GM04503 (cell line): ENCODE results near the gene DCDC2.
"Not testable (repeated sequence)": the region's sequence is repeated elsewhere in the genome, so short reads cannot be mapped to it uniquely, and the experiment has no call there.

Experiments used
- DNase-seq: peaks from one replicate; pipeline ENCODE4 v3.0.0-alpha.2; 2012; ENCODE audit warnings: low read depth

Gene DCDC2

DNA sequence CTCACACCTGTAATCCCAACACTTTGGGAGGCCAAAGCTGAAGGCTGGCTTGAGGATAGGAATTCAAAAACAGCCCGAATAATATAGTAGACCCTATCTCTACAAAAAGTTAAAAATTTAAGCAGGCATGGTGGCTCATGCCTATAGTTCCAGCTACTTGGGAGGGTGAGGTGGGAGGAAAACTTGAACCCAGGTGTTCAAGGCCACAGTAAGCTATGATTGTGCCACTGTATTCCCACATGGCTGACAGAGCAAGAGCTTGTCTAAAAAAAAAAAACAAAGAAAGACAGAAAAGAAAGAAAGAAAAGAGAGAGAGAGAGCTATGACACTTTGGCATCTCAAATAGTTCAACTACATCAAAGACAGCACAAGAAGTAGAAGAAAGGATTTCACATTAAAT is 33.2 kb downstream of the DCDC2 start:
- DNase-seq: no peak

- DNase-seq: no peak
Observed at GRCh38 chr6:24323632-24324337, 34.1 kb downstream of the DCDC2 start.

- no peak for DNase-seq
Observed at GRCh38 chr6:24322924-24323323, 34.9 kb downstream of the DCDC2 start.

DNA sequence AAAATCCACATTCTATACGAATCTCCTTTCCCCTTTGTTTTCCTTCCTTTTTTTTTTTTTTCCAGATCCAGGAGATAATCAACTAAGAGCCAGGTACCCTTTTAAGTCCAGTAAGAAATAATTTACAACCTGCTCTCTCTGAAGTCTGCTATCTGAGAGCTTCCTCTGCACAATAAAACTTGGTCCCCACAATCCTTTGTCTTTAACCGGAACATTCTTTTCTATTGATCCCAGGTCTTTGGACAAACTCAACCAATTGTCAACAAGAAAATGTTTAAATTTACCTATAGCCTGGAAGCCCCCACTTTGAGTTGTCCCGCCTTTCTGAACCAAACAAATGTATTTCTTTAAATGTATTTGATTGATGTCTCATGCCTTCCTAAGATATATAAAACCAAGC is 35.4 kb downstream of the DCDC2 start:
- not testable (repeated sequence) for DNase-seq

DNA sequence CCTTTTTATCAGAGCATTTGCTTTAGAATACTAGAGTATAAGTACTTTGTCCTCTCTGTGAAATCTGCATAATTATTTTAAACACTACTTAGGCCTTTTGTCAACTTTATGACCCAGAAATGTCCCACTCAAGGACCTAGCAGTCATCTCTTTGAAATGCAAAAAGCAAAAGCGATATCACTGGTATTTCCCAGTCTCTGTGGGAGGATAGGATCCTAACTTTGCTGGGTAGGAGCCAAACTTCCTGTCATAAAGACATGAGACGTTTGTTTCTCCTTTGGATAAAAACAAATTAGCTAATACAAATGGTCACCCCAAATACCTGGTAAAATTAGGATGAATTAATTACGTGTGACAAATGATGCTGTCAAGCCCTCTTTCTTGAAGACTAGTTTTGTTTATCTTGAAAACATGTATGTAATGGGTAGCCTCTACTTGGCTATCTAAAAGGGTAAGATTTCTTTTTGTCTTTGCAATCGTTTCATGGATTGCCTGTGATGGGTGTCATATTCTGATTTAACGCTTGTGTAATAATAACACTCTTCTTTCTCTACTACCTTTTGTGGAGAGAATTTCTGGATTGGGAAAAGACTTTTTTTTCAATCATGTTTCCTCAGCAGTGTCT is 36.2 kb downstream of the DCDC2 start:
- DNase-seq: no peak

DNA sequence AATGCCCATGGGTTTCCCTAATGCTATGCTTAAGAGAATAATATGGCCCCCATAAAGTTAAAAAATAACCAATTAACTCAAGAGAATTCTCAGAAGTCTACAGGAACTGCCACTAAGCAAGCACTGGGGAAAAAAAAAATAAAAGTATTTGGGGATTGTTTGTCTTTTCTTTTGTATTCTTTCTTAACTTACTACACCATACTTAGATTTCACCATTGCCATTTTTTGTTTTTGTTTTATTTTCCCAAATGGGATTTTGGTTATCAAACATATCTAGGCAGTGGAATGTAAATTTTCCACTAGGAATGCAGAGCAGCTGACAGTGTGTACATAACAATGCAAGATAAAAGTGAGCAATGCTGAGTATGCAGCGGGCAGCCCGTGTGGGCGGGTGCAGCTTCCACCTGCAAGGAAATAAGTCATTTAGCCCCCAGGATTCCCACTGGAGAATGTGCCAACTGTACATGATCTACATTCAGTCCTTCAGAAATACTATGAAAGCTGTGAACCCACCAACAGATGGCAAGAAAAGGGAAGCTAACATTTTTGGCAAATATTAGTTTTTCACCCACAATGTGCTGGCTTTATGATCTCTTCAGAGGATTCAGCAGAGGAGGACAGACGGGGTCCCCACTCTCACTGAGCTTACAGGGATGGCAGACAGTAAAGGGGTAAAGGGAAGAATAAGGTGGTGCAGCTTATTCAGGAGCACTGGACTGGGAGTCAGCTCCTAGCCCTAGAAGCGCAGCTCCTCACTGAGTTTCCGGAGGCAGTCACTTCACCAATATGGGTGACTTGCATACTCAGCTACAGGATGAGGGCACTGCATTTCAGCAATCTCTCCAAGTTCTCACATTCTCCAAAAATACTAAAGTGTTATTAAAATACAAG is 44.4 kb downstream of the DCDC2 start:
- DNase-seq: peak; percentile 10

DNA sequence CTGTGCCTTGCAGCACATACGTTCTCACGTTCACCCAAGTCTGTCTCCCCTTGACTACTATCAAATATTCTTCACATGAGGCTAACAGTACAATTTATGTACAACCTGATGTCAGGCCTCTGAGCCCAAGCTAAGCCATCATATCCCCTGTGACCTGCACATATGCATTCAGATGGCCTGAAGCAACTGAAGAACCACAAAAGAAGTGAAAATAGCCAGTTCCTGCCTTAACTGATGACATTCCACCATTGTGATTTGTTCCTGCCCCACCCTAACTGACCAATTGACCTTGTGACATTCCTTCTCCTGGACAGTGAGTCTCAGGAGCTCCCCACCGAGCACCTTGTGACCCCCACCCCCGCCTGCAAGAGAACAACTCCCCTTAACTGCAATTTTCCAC is 46.1 kb downstream of the DCDC2 start:
- DNase-seq: not testable (repeated sequence)

DNA sequence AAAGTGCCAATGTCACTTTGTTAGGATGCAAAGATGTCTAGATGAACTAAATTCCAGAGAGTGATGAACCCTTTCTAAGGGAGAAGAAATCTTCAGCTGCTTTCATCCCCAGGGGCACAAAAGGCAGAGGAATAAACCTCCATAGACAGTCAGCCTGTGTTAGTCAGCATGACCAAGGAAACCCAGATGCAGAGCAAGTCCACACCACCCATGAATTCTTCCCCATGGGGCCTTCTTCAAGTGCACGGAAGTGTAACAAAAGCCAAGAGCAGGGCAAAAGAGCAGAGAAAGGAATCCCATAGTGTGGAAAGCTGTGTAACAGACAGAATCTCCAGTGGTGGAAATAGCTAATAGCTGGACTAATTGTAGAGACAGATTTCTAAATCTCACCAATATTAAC is 50.0 kb downstream of the DCDC2 start:
- DNase-seq: no peak

- no peak for DNase-seq
Observed at GRCh38 chr6:24306936-24307335, 50.9 kb downstream of the DCDC2 start.

- no peak for DNase-seq
Observed at GRCh38 chr6:24306038-24306437, 51.8 kb downstream of the DCDC2 start.

- DNase-seq: no peak
Observed at GRCh38 chr6:24296944-24297343, 60.9 kb downstream of the DCDC2 start.

DNA sequence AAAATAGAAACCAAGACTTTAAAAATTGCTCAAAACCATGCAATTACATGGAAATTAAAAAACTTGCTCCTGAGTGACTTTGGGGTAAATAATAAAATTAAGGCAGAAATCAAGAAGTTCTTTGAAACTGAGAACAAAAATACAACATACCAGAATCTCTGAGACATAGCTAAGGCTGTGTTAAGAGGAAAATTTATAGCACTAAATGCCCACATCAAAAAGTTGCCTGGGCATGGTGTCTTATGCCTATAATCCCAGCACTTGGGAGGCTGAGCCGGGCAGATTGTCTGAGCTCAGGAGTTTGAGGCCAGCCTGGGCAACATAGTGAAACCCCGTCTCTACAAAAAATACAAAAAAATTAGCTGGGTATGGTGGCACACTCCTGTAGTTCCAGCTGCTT is 64.0 kb downstream of the DCDC2 start:
- DNase-seq: not testable (repeated sequence)

DNA sequence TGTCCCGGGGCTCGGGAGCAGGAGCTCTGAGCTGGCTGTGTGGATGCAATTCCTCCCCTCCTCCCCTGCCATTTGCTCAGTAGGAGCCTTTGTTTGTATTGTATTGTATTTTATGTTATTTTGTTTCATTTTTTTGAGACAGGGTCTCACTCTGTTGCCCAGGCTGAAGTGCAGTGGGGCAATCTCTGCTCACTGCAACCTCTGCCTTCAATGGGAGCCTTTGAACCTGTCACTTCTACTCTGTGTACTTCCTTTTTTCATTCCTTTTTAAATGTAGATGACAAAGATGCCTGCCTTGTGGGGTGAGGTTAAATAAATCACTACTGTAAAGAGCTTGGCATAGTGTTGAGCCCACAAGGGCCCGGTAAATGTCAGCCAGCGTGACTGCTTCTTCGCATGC is 70.6 kb downstream of the DCDC2 start:
- no peak for DNase-seq

- no peak for DNase-seq
Observed at GRCh38 chr6:24284006-24284405, 73.9 kb downstream of the DCDC2 start.

DNA sequence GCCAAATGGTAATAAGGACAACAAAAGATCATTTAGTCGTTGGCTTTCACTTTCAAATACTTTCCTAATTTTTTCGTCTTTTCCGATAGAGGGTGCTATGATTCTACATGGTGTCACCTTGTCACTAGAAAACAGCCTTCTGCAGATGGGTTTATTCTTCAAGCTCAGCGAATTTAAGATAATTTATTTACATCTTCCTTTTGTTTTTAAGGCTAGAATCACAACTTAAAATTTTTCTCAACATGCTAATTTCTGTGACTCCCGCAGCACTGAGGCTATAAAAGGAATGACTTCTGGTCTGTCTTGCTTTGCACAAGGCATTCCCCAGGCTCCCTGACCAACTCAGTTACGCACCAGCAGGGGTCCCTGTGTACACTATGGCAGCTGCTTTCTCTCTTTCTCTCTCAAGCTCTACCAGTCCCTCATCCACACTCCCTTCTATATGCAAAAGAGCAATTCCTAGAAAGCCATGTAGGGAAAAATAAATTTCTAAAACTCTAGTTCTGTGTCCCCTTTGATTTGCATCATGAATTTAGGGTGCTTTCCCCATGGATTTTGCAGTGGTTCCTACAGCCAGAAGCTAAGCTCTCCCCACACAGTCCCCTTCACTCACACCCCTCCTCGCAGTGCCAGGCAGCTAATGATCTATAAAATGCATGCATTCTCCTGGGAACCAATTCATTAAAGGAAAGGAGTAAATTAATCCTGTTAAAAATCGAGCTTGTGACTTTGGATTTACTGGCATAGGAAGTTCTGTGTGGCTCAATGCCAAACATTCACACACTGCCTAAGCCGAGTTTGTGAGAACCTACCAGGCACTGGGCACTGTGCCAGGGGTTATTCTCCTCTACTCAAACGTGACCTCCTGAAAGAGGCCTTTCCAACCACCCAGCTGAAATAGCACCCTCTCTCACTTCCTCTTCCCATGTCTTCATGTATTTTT is 74.5 kb downstream of the DCDC2 start:
- peak; percentile 11 for DNase-seq

DNA sequence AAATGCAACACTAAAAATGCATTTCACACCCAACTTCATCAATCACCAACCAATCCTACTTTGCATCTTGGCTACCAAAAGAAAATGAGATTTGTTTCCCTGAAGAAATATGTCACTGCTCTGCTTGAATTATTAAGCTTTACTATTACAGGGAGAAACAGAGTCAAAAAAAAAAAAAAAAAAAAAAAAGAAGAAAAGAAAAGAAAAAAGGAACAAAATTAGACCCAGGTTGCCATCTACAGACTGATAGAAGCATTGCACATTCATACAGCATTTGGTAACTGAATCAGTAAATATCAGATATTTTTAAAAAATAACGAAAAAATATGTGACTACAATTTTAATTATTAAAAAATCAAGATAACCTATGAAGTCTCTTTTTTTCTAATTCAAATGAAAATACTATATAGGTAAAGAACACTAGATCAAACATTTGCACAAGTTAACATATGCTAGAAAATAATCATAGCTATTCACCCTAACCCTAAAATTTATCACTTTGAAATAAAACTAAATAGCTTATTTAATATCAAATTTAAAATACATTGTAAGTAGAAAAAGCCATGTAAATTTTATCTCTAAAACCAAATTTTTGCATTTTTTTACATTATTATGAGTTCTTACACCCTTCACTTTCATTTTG is 83.3 kb downstream of the DCDC2 start:
- DNase-seq: no peak

GRCh38 chr6:24273096-24273870 is 84.6 kb downstream of the DCDC2 start:
- DNase-seq: no peak

GRCh38 chr6:24272553-24272952 is 85.3 kb downstream of the DCDC2 start:
- DNase-seq: no peak

GRCh38 chr6:24272148-24272547 is 85.7 kb downstream of the DCDC2 start:
- DNase-seq: no peak

DNA sequence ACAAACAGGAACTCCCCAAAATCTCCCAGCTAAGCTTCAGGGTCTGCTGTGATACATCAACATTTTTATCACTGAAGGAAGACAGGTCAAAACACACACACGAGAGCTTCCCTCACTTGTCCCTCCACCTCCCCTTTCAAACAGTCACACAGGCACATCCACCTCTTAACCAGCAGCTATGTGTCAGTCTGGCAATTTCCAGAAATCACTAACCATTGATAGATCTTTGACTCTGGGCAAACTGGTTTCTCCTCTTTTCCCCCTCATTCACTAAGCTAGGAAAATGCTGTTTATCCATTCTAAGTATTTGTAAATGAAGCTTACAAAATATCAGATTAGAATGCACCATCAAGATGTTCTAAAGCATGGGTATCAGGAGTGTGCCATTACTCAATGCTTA is 87.8 kb downstream of the DCDC2 start:
- no peak for DNase-seq

- DNase-seq: not testable (repeated sequence)
Observed at GRCh38 chr6:24258214-24258613, 99.6 kb downstream of the DCDC2 start.
